Ishikawa (cell line): ENCODE data around the gene TPRG1.

ENCODE experiments used
- CREB1 ChIP-seq: IDR thresholded peaks from 2 replicates; pipeline ENCODE4 v1.6.1; 2012; ENCODE audit warnings: low read depth
- EP300 ChIP-seq: IDR thresholded peaks from 2 replicates; pipeline ENCODE4 v1.6.1; 2012; ENCODE audit warnings: borderline replicate concordance

DNA sequence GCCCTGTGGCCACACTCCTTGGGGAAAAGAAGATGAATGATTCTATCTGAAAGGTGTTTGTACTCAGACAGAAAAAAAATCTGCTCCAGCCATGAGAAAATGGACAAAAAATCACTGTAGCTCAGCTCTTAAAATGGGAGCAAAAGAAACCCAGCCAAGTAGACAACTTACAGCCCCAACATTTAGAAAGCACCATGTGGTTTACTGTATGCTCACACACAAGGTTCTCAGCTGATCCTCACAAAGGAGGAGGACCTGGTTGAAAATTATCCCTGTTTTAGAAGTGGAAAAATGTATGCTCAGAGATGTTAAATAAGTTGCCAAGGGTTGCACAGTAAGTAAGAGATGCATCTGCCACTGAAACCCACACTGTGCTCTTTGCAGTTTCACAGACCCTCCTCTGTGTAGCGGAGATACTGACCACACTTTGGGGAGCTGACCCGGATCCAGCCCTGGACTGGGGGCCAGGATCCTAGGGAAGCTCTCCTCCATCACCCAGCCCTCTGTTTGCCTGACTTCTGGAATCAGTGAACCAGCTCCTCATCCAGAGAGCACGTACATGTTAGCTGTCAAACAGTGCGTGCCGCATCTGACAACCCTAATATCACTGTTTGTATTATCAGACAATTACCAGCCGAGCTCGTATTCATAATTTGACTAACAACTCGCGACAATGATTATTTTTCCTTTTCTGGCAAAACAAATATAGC lies 32.7 kb upstream of the TPRG1 start:
- TF ChIP-seq EP300 (no peak), CREB1 (no peak)
